ENCODE data around the gene LY9. TPM values are rescaled to one million over a fixed set of nuclear protein-coding genes. Genes with fewer than 3 reads are reported as not detected.

Gene LY9
- total and polyA plus RNA-seq, 9 of the 15 experiments (the other 6 are each of a cell fraction or from before 2014, with no cell fraction given) = not detected

DNA sequence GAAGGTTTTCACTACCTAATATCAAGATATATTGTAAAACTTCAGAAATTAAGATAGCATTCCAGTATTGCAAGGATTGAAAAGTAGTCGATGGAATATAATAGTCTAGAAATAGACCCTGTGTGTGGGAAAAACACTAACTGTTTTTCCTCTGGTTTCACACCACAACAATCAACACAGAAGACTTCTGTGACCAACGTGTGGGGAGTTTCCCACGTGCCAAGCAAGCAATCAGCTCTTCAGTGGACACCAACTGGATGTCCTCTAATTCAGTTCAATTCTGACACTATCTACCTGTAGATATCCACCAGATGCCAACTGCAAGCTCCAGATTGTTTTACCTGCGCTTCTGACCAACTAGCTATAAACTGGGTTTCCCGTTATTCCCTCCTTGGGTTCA is 54.6 kb downstream of the LY9 start:
- 0% methylated on average over 5 of the region's 5 CpGs for WGBS (ENCODE audit: insufficient coverage, low coverage, missing lambda C conversion rate)
- FAIRE-seq = no peak
- Histone ChIP-seq H3K9me3 (replicated peaks; ENCODE audit: control insufficient read depth, insufficient read depth, low read depth, low read length) (no peaks in the 10 kb centered on the region), H2AFZ (ENCODE audit: low read depth, low read length) (no peak overlapping the region), H3K4me2 (ENCODE audit: insufficient read depth, low read length) (no peak overlapping the region), H3K27ac (ENCODE audit: extremely low read depth, low read depth, low read length) (no peak overlapping the region), H3K36me3 (ENCODE audit: control insufficient read depth, insufficient read depth, low read length) (no peaks in the 10 kb centered on the region), H3K9ac (ENCODE audit: insufficient read depth in 1 of 2, low read depth in 2 of 2, low read length in 2 of 2) (no peak overlapping the region), H3K9me1 (ENCODE audit: control insufficient read depth, insufficient read depth, low read length) (no peaks in the 10 kb centered on the region), H3K4me3 (no peak overlapping the region), H3K79me2 (ENCODE audit: control insufficient read depth, insufficient read depth, low read length) (no peaks in the 10 kb centered on the region), H3K4me1 (replicated peaks in 1 of 2; ENCODE audit: control insufficient read depth in 2 of 2, insufficient read depth in 2 of 2, low read length in 2 of 2) (no peaks in the 10 kb centered on the region), H4K20me1 (replicated peaks; ENCODE audit: control insufficient read depth, insufficient read depth, low read length) (no peaks in the 10 kb centered on the region), H3K27me3 (ENCODE audit: control insufficient read depth in 2 of 2, insufficient read depth in 2 of 2, low read length in 2 of 2) (peaks cover 0 to 8% of the 10 kb centered on the region in 2 experiments; a peak in 2 of 5 replicates)
- intact Hi-C loops (cut with micrococcal nuclease) (no loop called here), in situ Hi-C loops (cut with MboI) (no loop called here)
- ATAC-seq = no peak
- POLR2A ChIA-PET = no interaction called here
- no peak for DNase-seq (ENCODE audit: extremely low read depth in 1 of 4, low spot score in 3 of 4)
- BruUV-seq (replicated peaks) = no TSS peak
- CTCF ChIA-PET (ENCODE audit: low intra/inter-chr PET ratio) = no interaction called here
- TF ChIP-seq HOMEZ (CRISPR knock-in tag; IDR thresholded peaks at IDR 0.05) (no peak), SAFB (IDR thresholded peaks at IDR 0.05; ENCODE audit: borderline replicate concordance, low read depth, low read length) (no peak), EZH2 (IDR thresholded peaks at IDR 0.05; ENCODE audit: borderline replicate concordance, low read depth, low read length) (no peak), MIER1 (IDR thresholded peaks at IDR 0.05; ENCODE audit: low read depth) (no peak), ZNF764 (CRISPR knock-in tag; IDR thresholded peaks at IDR 0.05; ENCODE audit: low read depth) (no peak), CTCFL (IDR thresholded peaks at IDR 0.05; ENCODE audit: borderline replicate concordance, insufficient read depth, low read depth, low read length, poor library complexity, severe bottlenecking) (no peak), NCOA2 (IDR thresholded peaks at IDR 0.05; ENCODE audit: partially characterized antibody in 2 of 2) (no peak), ZNF316 (IDR thresholded peaks at IDR 0.05) (no peak), HSF4 (CRISPR knock-in tag; IDR thresholded peaks at IDR 0.05; ENCODE audit: borderline replicate concordance) (no peak), LEF1 (IDR thresholded peaks at IDR 0.05) (no peak), CEBPB (tag; IDR thresholded peaks at IDR 0.05) (no peak), ZNF584 (CRISPR knock-in tag; IDR thresholded peaks at IDR 0.05; ENCODE audit: low read depth) (no peak), E2F4 (CRISPR knock-in tag; IDR thresholded peaks at IDR 0.05; ENCODE audit: low read depth) (no peak), ZNF512 (tag; IDR thresholded peaks at IDR 0.05) (no peak), SLC30A9 (CRISPR knock-in tag; IDR thresholded peaks at IDR 0.05) (no peak), ELF2 (CRISPR knock-in tag; IDR thresholded peaks at IDR 0.05) (no peak), SP1 (CRISPR knock-in tag; IDR thresholded peaks at IDR 0.05) (no peak)

Measured in K562 (cell line).